ENCODE results near the gene SKAP1. TPM values are rescaled to one million over a fixed set of nuclear protein-coding genes. Genes with fewer than 3 reads are reported as not detected.

SKAP1 gene
- total RNA-seq (34.8 TPM), polyA plus RNA-seq (ENCODE audit: insufficient read depth, low read depth, low replicate concordance) (42.6 TPM)
- long read RNA-seq, donor 1, partial matches to known transcripts: 0 of 1 reads
- long read RNA-seq, donor 1, other reads (novel, unspliced or antisense): 0 of 1 reads
- long read RNA-seq, donor 2: 0 reads
- long read RNA-seq, donor 3, partial matches to known transcripts: 0 of 1 reads
- long read RNA-seq, donor 3, other reads (novel, unspliced or antisense): 0 of 1 reads
- long read RNA-seq, donor 4, partial matches to known transcripts: 0 of 1 reads
- long read RNA-seq, donor 4, other reads (novel, unspliced or antisense): 0 of 1 reads
- long read RNA-seq, donor 5, partial matches to known transcripts: 0 of 1 reads
- long read RNA-seq, donor 5, other reads (novel, unspliced or antisense): 0 of 1 reads
- long read RNA-seq, donor 6, partial matches to known transcripts: 0 of 1 reads
- long read RNA-seq, donor 6, other reads (novel, unspliced or antisense): 0 of 1 reads
- long read RNA-seq, donor 7, transcript SKAP1-201 (13 exons, 1,534 nt): major isoform, 7 of 32 reads
- long read RNA-seq, donor 7, partial matches to known transcripts: 8 of 32 reads
- long read RNA-seq, donor 7, other reads (novel, unspliced or antisense): 15 of 32 reads
- long read RNA-seq, donor 8: 0 reads
- long read RNA-seq, donor 9: 0 reads
- long read RNA-seq, donor 10, partial matches to known transcripts: 0 of 1 reads
- long read RNA-seq, donor 10, other reads (novel, unspliced or antisense): 0 of 1 reads

- intact Hi-C loops (cut with DNase I): no loop called here
- Histone ChIP-seq H3K36me3 (ENCODE audit: control insufficient read depth in 2 of 3, insufficient read depth in 3 of 3, low read length in 3 of 3) (no peaks in the 10 kb centered on the region), H3K4me1 (ENCODE audit: control insufficient read depth in 2 of 3, insufficient read depth in 2 of 3, low read depth in 1 of 3, low read length in 3 of 3) (peaks cover 0 to 10% (median 0%) of the 10 kb centered on the region in 3 donors), H3K27ac (ENCODE audit: low read depth in 2 of 2, low read length in 2 of 2) (peak within 1 kb of the TSS; percentile 63 to 70), H3K9me3 (ENCODE audit: control insufficient read depth in 2 of 3, insufficient read depth in 1 of 3, low read length in 3 of 3) (no peaks in the 10 kb centered on the region), H3K4me3 (ENCODE audit: low read length in 3 of 3) (peak within 1 kb of the TSS; percentile 32 to 54 (median 48)), H3K27me3 (ENCODE audit: control insufficient read depth, insufficient read depth, low read length) (peaks cover 6% of the 10 kb centered on the region), H3K9ac (ENCODE audit: low read length in 3 of 3) (peak within 1 kb of the TSS in 2 of 3 donors; percentile 43 to 55)
- TF ChIP-seq CTCF (IDR thresholded peaks at IDR 0.05; ENCODE audit: borderline replicate concordance, extremely low read depth, insufficient read depth): no peak
- DNase-seq (peak; percentile 33 to 89 (median 53)), FAIRE-seq (no peak)
Measured at GRCh38 chr17:48429638-48430586, at the start of gene SKAP1. Gene SKAP1, minus strand, starts transcription at chr17:48430214.

GRCh38 chr17:48479014-48479402, 49.0 kb upstream of the SKAP1 start:
- no peaks in the 10 kb centered on the region for H3K9me3 ChIP-seq (ENCODE audit: control insufficient read depth in 2 of 3, insufficient read depth in 1 of 3, low read length in 3 of 3)
- DNase-seq (peak in 1 of 5 donors; percentile 48), FAIRE-seq (no peak)
- no peak overlapping the region for H3K4me3 ChIP-seq (ENCODE audit: low read length in 3 of 3)
- intact Hi-C loops (cut with DNase I): no loop called here
- H3K36me3 ChIP-seq (ENCODE audit: control insufficient read depth in 2 of 3, insufficient read depth in 3 of 3, low read length in 3 of 3): no peaks in the 10 kb centered on the region
- no peak for TF ChIP-seq CTCF (IDR thresholded peaks at IDR 0.05; ENCODE audit: borderline replicate concordance, extremely low read depth, insufficient read depth)
- H3K9ac ChIP-seq (ENCODE audit: low read length in 3 of 3): no peak overlapping the region
- no peaks in the 10 kb centered on the region for H3K4me1 ChIP-seq (ENCODE audit: control insufficient read depth in 2 of 3, insufficient read depth in 2 of 3, low read depth in 1 of 3, low read length in 3 of 3)
- no peaks in the 10 kb centered on the region for H3K27me3 ChIP-seq (ENCODE audit: control insufficient read depth, insufficient read depth, low read length)
- no peak overlapping the region for H3K27ac ChIP-seq (ENCODE audit: low read depth in 2 of 2, low read length in 2 of 2)

- Histone ChIP-seq H3K9ac (ENCODE audit: low read length in 3 of 3) (no peak overlapping the region), H3K4me1 (ENCODE audit: control insufficient read depth in 2 of 3, insufficient read depth in 2 of 3, low read depth in 1 of 3, low read length in 3 of 3) (no peaks in the 10 kb centered on the region), H3K27ac (ENCODE audit: low read depth in 2 of 2, low read length in 2 of 2) (no peak overlapping the region), H3K36me3 (ENCODE audit: control insufficient read depth in 2 of 3, insufficient read depth in 3 of 3, low read length in 3 of 3) (no peaks in the 10 kb centered on the region), H3K27me3 (ENCODE audit: control insufficient read depth, insufficient read depth, low read length) (no peaks in the 10 kb centered on the region), H3K4me3 (ENCODE audit: low read length in 3 of 3) (no peak overlapping the region), H3K9me3 (ENCODE audit: control insufficient read depth in 2 of 3, insufficient read depth in 1 of 3, low read length in 3 of 3) (no peaks in the 10 kb centered on the region)
- TF ChIP-seq CTCF (IDR thresholded peaks at IDR 0.05; ENCODE audit: borderline replicate concordance, extremely low read depth, insufficient read depth): no peak
- DNase-seq (no peak), FAIRE-seq (no peak)
- intact Hi-C loops (cut with DNase I): no loop called here
Measured at GRCh38 chr17:48478224-48479013, 48.4 kb upstream of the SKAP1 start.

All from kidney (tissue), 22 donors.